Measurements from ENCODE around the gene OR6C76.

OR6C76 gene

GRCh38 chr12:55470088-55470829 is 44.2 kb downstream of the OR6C76 start, which contains the start of gene OR6C70:
Gene OR6C70, minus strand, starts transcription at chr12:55470138. Its CDS starts 0 bp downstream, at chr12:55470138.
- no peak for DNase-seq

- no peak for DNase-seq
Measured at GRCh38 chr12:55472264-55472663, 46.2 kb downstream of the OR6C76 start.

Data from stimulated activated CD4-positive, alpha-beta T cell treated with anti-CD3 and anti-CD28 coated beads, Interleukin-1b, Interleukin-23, amount 100 ng/mL, for 48 hours (primary cell).